ENCODE results near the gene LRCOL1.

Gene LRCOL1

GRCh38 chr12:132618683-132619043 is 8.3 kb upstream of the LRCOL1 start, which contains the start of gene P2RX2:
TSS of gene P2RX2 (plus strand) at chr12:132618776. CDS start at chr12:132618817, 41 bp downstream.
- no peak for DNase-seq

- DNase-seq, result no peak
These were observed 7.7 kb upstream of the LRCOL1 start for GRCh38 chr12:132617822-132618682.

- no peak for DNase-seq
These were observed 6.8 kb upstream of the LRCOL1 start for GRCh38 chr12:132617135-132617701.

GRCh38 chr12:132615579-132616038 is 5.2 kb upstream of the LRCOL1 start:
- no peak for DNase-seq

- DNase-seq, result peak; percentile 50
These were observed 4.6 kb upstream of the LRCOL1 start for GRCh38 chr12:132614861-132615578.

GRCh38 chr12:132614029-132614428 is 3.6 kb upstream of the LRCOL1 start:
- DNase-seq, result no peak

- DNase-seq, result no peak
These were observed 1.2 kb upstream of the LRCOL1 start for GRCh38 chr12:132611620-132612019.

GRCh38 chr12:132610866-132611602 is 652 bp upstream of the LRCOL1 start:
- no peak for DNase-seq

- DNase-seq, result no peak
These were observed 1.9 kb downstream of the LRCOL1 start for GRCh38 chr12:132608231-132609171.

- no peak for DNase-seq
These were observed 3.5 kb downstream of the LRCOL1 start for GRCh38 chr12:132606927-132607326.

GRCh38 chr12:132606466-132606865 is 3.9 kb downstream of the LRCOL1 start:
- DNase-seq, result no peak

- no peak for DNase-seq
These were observed 4.5 kb downstream of the LRCOL1 start for GRCh38 chr12:132605892-132606291.

GRCh38 chr12:132604668-132605441 is 5.5 kb downstream of the LRCOL1 start:
- no peak for DNase-seq

GRCh38 chr12:132604151-132604618 is 6.2 kb downstream of the LRCOL1 start:
- no peak for DNase-seq

GRCh38 chr12:132603240-132604150 is 6.9 kb downstream of the LRCOL1 start:
- DNase-seq, result no peak

- peak; percentile 14 for DNase-seq
These were observed 7.7 kb downstream of the LRCOL1 start for GRCh38 chr12:132602572-132603239.

GRCh38 chr12:132601171-132601883 is 9.1 kb downstream of the LRCOL1 start:
- DNase-seq, result no peak

All from DMS153 (cell line).